Measurements from ENCODE around the gene NTN5. TPM values are rescaled to one million over a fixed set of nuclear protein-coding genes. Genes with fewer than 3 reads are reported as not detected.
A peak's percentile ranks its signal among the peaks of the same experiment; 100 is the strongest.

Gene NTN5
- total and polyA plus RNA-seq, 9 of the 15 experiments (the other 6 are each of a cell fraction or from before 2014, with no cell fraction given) = not detected

DNA sequence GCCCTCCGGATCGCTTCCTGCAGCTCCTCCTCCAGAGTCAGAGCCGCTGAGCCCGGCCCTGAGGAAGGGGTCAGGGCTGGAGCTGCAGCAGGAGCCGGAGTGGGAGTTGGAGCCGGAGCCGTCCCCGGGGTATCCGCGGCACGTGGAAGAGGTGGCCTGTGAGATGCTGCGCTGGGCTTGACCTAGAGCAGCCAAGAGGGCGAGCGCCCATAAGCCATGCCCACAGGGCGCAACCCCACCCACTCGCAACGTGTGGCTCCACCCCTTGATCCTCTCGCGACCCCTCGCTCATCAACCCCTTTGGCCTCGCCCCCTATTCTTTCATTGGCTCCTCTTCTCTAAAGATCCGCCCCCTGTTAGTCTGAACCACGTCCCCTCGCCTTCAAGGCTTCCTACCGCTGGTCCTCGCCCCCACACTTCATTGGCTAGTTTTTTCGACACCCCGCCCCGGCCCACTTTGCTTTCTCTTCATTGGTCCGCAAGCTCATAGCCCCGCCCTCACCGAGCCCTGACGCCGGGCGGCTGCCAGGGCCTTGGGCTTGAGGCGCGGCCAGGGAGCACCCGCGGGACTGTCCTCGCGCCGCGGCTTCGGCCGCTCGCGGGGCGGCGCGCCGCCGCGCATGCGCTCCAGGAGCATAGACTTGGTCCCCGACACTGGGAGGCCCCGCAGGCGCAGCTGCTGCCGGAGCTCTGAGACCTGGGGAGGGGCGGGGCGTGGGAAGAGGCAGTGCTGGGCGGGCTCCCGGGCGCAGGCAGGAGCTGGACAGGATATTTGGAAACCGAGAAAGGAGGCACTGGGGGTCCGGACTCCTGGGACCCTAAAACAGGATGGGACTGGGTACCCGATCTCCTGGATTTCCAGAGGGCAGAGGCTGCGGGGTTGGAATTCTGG, 41.3 kb upstream of the NTN5 start (continued):
- no peak for TF ChIP-seq CHD7 (IDR thresholded peaks at IDR 0.05; ENCODE audit: low read depth, low read length)
- TF ChIP-seq RBM25 (IDR thresholded peaks at IDR 0.05; ENCODE audit: low read depth, low read length, severe bottlenecking) = peak; percentile 62
- no peak for TF ChIP-seq ZNF507 (tag; conservative IDR thresholded peaks at IDR 0.05)
- TF ChIP-seq, protein P1, sequence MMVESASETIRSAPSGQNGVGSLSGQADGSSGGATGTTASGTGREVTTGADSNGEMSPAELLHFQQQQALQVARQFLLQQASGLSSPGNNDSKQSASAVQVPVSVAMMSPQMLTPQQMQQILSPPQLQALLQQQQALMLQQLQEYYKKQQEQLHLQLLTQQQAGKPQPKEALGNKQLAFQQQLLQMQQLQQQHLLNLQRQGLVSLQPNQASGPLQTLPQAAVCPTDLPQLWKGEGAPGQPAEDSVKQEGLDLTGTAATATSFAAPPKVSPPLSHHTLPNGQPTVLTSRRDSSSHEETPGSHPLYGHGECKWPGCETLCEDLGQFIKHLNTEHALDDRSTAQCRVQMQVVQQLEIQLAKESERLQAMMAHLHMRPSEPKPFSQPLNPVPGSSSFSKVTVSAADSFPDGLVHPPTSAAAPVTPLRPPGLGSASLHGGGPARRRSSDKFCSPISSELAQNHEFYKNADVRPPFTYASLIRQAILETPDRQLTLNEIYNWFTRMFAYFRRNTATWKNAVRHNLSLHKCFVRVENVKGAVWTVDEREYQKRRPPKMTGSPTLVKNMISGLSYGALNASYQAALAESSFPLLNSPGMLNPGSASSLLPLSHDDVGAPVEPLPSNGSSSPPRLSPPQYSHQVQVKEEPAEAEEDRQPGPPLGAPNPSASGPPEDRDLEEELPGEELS (CRISPR knock-in tag; IDR thresholded peaks at IDR 0.05; ENCODE audit: borderline replicate concordance) = no peak
- TF ChIP-seq GTF2E2 (tag; IDR thresholded peaks at IDR 0.05) = no peak
- TF ChIP-seq LCOR (CRISPR knock-in tag; IDR thresholded peaks at IDR 0.05) = no peak
- no peak for TF ChIP-seq SRSF1 (IDR thresholded peaks at IDR 0.05; ENCODE audit: low read depth, low read length)
- TF ChIP-seq, protein P2, sequence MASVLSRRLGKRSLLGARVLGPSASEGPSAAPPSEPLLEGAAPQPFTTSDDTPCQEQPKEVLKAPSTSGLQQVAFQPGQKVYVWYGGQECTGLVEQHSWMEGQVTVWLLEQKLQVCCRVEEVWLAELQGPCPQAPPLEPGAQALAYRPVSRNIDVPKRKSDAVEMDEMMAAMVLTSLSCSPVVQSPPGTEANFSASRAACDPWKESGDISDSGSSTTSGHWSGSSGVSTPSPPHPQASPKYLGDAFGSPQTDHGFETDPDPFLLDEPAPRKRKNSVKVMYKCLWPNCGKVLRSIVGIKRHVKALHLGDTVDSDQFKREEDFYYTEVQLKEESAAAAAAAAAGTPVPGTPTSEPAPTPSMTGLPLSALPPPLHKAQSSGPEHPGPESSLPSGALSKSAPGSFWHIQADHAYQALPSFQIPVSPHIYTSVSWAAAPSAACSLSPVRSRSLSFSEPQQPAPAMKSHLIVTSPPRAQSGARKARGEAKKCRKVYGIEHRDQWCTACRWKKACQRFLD (CRISPR knock-in tag; IDR thresholded peaks at IDR 0.05) = no peak
- no peak for TF ChIP-seq ZKSCAN3 (CRISPR knock-in tag; IDR thresholded peaks at IDR 0.05)
- no peak for TF ChIP-seq ZNF24 (IDR thresholded peaks at IDR 0.05)
- TF ChIP-seq MBD2 (IDR thresholded peaks at IDR 0.05; ENCODE audit: borderline replicate concordance, low read depth) = peak; percentile 89; the same call in 1 of the 2 replicates
- no peak for TF ChIP-seq RBM22 (IDR thresholded peaks at IDR 0.05; ENCODE audit: low read depth, low read length, poor library complexity, severe bottlenecking)
- peak; percentile 40; the same call in 1 of the 2 replicates for TF ChIP-seq SUPT5H (IDR thresholded peaks at IDR 0.05)
